ENCODE data around the gene KIF1B. TPM values are rescaled to one million over a fixed set of nuclear protein-coding genes. Genes with fewer than 3 reads are reported as not detected.
"Not testable (repeated sequence)": the region's sequence is repeated elsewhere in the genome, so short reads cannot be mapped to it uniquely, and the experiment has no call there.

Gene KIF1B
- total RNA-seq, 1 donor from 2014 or later: 18.2 TPM

DNA sequence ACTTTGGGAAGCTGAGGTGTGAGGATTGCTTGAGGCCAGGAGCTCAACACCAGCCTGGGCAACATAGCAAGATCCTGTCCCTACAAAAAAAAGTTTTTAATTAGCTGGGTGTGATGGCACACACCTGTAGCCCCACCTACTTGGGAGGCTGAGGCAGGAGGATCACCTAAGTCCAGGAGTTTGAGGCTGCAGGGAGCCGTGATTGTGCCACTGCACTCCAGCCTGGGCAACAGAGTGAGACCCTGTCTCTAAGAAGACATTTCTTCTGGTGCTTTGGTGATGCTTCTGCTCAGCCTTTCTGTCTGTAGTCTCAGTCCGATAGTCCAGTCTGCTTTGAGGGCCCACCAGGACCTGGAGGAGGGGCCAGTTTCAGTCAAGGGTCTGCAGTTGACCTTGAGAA, 196.8 kb downstream of the KIF1B start:
- no peak overlapping the region for H3K4me3 ChIP-seq (ENCODE audit: low read depth, low read length)
- no peak for DNase-seq (ENCODE audit: low read depth)
- H3K36me3 ChIP-seq (ENCODE audit: control insufficient read depth, insufficient read depth, low read length): peaks cover 39% of the 10 kb centered on the region
- H3K27me3 ChIP-seq (ENCODE audit: control insufficient read depth, insufficient read depth, low read length): no peaks in the 10 kb centered on the region
- TF ChIP-seq, protein P1, sequence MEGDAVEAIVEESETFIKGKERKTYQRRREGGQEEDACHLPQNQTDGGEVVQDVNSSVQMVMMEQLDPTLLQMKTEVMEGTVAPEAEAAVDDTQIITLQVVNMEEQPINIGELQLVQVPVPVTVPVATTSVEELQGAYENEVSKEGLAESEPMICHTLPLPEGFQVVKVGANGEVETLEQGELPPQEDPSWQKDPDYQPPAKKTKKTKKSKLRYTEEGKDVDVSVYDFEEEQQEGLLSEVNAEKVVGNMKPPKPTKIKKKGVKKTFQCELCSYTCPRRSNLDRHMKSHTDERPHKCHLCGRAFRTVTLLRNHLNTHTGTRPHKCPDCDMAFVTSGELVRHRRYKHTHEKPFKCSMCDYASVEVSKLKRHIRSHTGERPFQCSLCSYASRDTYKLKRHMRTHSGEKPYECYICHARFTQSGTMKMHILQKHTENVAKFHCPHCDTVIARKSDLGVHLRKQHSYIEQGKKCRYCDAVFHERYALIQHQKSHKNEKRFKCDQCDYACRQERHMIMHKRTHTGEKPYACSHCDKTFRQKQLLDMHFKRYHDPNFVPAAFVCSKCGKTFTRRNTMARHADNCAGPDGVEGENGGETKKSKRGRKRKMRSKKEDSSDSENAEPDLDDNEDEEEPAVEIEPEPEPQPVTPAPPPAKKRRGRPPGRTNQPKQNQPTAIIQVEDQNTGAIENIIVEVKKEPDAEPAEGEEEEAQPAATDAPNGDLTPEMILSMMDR (IDR thresholded peaks at IDR 0.05; ENCODE audit: insufficient read depth, low read length, severe bottlenecking): no peak
- FAIRE-seq: no peak

DNA sequence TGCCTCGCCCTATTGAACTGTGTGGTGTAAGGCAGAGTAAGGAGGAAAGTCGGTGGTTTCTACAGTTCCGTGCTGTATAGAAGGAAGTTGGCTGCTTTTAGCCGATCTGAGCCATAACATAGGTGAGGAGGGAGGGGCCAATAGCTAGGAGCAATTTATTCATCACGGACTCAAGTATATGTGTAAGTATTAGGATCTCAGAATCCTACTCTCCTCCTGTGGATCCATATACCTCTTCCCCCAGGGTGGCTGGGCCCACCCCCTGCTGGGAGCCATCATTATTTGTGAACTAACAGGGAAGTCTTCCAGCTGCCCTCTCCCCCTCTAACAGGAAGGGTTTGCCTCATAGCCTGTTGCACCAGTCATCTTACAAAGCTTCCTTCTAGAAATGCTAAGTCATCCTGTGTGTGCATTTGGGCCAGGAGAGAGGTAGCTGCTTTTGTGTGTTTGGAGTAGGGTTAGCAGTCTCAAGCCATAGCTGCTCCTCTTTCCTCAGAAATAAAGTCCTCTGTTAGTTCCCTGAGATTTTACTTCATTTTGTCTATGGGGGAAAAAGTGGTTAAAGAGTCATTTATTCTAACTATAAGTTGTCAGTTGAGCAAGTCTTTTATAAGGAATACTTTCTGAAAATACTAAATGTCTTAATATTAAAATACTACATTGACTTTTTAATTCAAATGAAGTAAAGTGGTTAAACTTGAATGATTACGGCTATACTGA, 205.0 kb downstream of the KIF1B start:
- DNase-seq (ENCODE audit: low read depth) (peak; percentile 72), FAIRE-seq (no peak)
- TF ChIP-seq, protein P1 (IDR thresholded peaks at IDR 0.05; ENCODE audit: insufficient read depth, low read length, severe bottlenecking): no peak
- Histone ChIP-seq H3K4me3 (ENCODE audit: low read depth, low read length) (no peak overlapping the region), H3K36me3 (ENCODE audit: control insufficient read depth, insufficient read depth, low read length) (peaks cover 29% of the 10 kb centered on the region), H3K27me3 (ENCODE audit: control insufficient read depth, insufficient read depth, low read length) (no peaks in the 10 kb centered on the region)

DNA sequence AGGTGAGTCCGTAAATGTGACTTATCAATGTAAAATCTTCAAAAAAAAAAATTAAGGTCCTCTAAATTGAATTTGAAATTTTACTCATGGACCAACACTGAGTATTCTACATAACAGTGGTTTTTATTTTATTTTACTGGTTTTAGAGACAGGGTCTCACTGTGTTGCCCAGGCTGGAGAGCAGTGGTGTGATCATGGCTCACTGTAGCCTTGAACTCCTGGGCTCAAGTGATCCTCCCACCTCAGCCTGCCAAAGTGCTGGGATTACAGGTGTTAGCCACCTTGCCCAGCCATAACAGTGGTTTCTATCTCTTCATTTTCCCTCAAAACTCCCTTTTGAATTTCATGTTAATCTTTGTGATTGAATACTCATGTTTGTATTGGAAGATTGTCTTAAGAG, 205.6 kb downstream of the KIF1B start:
- H3K27me3 ChIP-seq (ENCODE audit: control insufficient read depth, insufficient read depth, low read length); DNase-seq (ENCODE audit: low read depth); FAIRE-seq; H3K4me3 ChIP-seq (ENCODE audit: low read depth, low read length): not testable (repeated sequence)
- peaks cover 27% of the 10 kb centered on the region for H3K36me3 ChIP-seq (ENCODE audit: control insufficient read depth, insufficient read depth, low read length)

DNA sequence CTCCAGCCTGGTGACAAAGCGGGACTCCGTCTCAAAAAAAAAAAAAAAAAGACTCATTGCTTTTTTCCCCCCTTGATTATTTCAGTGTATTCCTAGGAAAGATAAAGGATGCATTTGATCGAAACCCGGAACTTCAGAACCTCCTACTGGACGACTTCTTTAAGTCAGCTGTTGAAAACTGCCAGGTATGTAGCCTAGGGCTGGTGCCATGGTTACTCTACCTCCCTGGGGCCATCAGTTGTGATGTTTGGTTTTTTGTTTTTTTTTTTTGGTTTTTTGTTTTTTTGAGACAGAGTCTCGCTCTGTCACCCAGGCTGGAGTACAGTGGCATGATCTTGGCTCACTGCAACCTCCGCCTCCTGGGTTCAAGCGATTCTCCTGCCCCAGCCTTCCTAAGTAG, 208.4 kb downstream of the KIF1B start:
- peaks cover 14% of the 10 kb centered on the region for H3K36me3 ChIP-seq (ENCODE audit: control insufficient read depth, insufficient read depth, low read length)
- FAIRE-seq; H3K27me3 ChIP-seq (ENCODE audit: control insufficient read depth, insufficient read depth, low read length); DNase-seq (ENCODE audit: low read depth); H3K4me3 ChIP-seq (ENCODE audit: low read depth, low read length): not testable (repeated sequence)

DNA sequence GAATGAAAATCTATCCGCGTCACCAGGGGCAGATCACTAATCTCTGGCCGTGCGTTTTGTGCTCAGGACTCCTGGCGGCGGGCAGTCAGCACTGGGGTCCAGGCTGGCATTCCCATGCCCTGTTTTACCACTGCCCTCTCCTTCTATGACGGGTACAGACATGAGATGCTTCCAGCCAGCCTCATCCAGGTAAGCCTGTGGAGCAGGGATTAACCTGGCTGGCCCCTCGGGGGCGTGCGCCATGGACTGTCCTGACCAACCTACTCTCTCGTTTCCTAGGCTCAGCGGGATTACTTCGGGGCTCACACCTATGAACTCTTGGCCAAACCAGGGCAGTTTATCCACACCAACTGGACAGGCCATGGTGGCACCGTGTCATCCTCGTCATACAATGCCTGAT, 209.0 kb downstream of the KIF1B start:
- Histone ChIP-seq H3K4me3 (ENCODE audit: low read depth, low read length) (no peak overlapping the region), H3K36me3 (ENCODE audit: control insufficient read depth, insufficient read depth, low read length) (peaks cover 14% of the 10 kb centered on the region), H3K27me3 (ENCODE audit: control insufficient read depth, insufficient read depth, low read length) (no peaks in the 10 kb centered on the region)
- peak; percentile 43 for FAIRE-seq
- TF ChIP-seq, protein P1 (IDR thresholded peaks at IDR 0.05; ENCODE audit: insufficient read depth, low read length, severe bottlenecking): no peak
- DNase-seq (ENCODE audit: low read depth): no peak

DNA sequence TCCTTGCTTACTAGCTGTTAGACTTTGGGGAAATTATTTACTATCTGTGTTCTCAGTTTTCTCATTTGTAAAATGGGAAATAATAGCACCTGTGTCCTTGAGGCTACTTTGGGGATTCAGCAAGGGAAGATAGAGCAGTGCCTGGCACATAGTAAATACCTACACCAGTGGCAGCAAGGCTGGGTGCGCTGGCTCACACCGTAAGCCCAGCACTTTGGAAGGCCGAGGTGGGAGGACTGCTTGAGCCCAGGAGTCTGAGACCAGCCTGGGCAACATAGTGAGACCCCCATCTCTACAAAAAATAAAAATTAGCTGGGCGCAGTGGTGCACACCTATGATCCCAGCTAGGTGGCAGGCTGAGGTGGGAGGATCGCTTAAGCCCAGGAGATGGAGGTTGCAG, 211.3 kb downstream of the KIF1B start:
- no peak for FAIRE-seq
- DNase-seq (ENCODE audit: low read depth): no peak
- no peaks in the 10 kb centered on the region for H3K27me3 ChIP-seq (ENCODE audit: control insufficient read depth, insufficient read depth, low read length)
- TF ChIP-seq, protein P1 (IDR thresholded peaks at IDR 0.05; ENCODE audit: insufficient read depth, low read length, severe bottlenecking): no peak
- H3K4me3 ChIP-seq (ENCODE audit: low read depth, low read length): no peak overlapping the region
- H3K36me3 ChIP-seq (ENCODE audit: control insufficient read depth, insufficient read depth, low read length): peaks cover 13% of the 10 kb centered on the region

DNA sequence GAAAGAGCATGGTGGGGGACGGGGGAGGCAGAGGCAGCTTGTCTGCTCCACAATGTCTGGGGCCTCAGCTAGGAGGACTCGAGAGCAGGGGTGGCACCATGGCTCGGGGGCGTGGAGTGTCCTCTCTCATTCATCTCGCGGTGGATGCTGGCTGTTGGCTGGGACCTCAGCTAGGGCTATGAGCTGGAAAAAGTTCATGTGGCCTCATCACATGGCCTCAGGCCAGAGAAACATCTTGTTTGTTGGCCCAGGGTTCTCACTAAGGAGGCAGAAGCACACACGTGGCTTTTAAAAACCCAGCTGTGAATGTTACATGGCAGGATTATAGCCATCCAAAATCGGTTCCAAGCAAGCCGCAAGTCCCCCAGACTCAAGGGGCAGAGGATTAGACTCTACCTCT, 213.7 kb downstream of the KIF1B start:
- Histone ChIP-seq H3K27me3 (ENCODE audit: control insufficient read depth, insufficient read depth, low read length) (no peaks in the 10 kb centered on the region), H3K36me3 (ENCODE audit: control insufficient read depth, insufficient read depth, low read length) (peaks cover 5% of the 10 kb centered on the region), H3K4me3 (ENCODE audit: low read depth, low read length) (no peak overlapping the region)
- TF ChIP-seq, protein P1 (IDR thresholded peaks at IDR 0.05; ENCODE audit: insufficient read depth, low read length, severe bottlenecking): no peak
- DNase-seq (ENCODE audit: low read depth) (no peak), FAIRE-seq (no peak)
